Measurements from ENCODE around the gene SMURF1. TPM values are rescaled to one million over a fixed set of nuclear protein-coding genes. Genes with fewer than 3 reads are reported as not detected.
A peak's percentile ranks its signal among the peaks of the same experiment; 100 is the strongest.

The SMURF1 gene
- total RNA-seq, 1 donor from 2014 or later, result 24.5 TPM

DNA sequence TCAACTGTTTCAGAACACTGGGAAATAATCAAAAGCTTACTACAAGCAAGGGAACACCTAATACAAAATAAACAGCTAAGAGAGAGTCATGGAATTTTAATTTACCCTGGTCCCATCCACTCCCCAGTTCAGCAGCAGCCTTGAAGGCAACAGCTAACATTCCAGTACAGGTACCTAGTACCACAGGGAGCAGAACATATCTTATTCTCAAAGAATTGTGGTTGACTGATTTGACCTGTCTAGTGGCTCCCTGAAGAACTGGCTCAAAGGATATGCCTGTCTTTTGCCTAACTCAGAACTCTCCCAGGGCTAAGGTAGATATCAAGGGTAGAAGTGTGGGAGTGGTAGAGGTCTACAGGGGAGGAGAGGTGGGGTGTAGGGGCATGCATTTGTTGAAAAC lies 32.3 kb downstream of the SMURF1 start:
- peak overlapping the region; percentile 24 for H3K27ac Mint-ChIP-seq (ENCODE audit: unreplicated experiment)
- no peak for DNase-seq (ENCODE audit: low read depth, low spot score)
- no peaks in the 10 kb centered on the region for H3K27me3 Mint-ChIP-seq (ENCODE audit: low read depth)
- peaks cover 29% of the 10 kb centered on the region for H3K36me3 Mint-ChIP-seq (ENCODE audit: low read depth)
- H3K4me3 Mint-ChIP-seq, result no peak overlapping the region
- TF ChIP-seq, protein P1, sequence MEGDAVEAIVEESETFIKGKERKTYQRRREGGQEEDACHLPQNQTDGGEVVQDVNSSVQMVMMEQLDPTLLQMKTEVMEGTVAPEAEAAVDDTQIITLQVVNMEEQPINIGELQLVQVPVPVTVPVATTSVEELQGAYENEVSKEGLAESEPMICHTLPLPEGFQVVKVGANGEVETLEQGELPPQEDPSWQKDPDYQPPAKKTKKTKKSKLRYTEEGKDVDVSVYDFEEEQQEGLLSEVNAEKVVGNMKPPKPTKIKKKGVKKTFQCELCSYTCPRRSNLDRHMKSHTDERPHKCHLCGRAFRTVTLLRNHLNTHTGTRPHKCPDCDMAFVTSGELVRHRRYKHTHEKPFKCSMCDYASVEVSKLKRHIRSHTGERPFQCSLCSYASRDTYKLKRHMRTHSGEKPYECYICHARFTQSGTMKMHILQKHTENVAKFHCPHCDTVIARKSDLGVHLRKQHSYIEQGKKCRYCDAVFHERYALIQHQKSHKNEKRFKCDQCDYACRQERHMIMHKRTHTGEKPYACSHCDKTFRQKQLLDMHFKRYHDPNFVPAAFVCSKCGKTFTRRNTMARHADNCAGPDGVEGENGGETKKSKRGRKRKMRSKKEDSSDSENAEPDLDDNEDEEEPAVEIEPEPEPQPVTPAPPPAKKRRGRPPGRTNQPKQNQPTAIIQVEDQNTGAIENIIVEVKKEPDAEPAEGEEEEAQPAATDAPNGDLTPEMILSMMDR (conservative IDR thresholded peaks at IDR 0.05), result no peak
- peaks cover 7% of the 10 kb centered on the region for H3K9me3 Mint-ChIP-seq
- peaks cover 48% of the 10 kb centered on the region for H3K4me1 Mint-ChIP-seq

DNA sequence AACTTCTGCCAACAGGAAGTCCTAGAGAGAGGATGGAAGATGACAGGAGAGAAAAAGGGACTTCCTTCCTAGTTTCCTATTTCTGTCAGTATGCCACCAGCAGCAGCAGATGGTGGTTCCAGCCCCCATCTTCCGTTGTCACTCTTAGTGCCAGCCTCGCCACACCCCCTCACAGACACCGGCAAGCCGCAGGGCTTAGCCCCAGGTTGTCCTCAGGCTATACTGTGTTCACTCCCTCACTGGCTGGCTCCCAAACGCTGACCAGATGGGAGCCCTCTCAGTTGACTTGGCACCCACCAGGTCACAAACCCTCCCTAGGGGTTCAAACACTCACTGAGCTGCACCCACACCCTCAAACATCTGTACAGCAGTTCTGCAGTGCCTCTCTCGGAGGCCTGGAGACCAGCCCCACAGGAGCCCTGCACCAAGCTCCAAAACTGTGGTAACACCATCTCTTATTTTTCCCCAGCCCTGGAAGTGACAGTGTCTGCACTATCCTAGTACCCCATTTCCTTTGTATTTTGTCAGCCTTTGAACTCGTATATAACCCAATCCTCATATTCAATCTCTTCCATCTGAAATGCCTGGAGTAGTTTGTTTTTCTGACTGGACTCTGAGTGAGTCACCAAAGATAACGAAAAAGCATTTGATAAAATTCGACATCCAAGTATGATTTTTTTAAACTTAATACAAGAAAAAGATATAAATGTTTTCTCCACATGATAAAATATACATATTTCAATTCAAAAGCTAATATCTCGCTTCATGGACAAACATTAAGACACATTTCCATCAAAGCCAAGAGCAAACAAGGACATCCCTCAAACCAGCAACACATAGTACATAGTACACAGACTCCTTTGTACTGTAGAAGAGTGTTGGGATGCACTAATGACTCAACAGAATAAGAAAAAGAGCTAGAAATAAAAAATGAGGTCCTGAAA lies 34.5 kb downstream of the SMURF1 start:
- TF ChIP-seq, protein P1 (conservative IDR thresholded peaks at IDR 0.05), result no peak
- Mint-ChIP-seq H3K27ac (ENCODE audit: unreplicated experiment) (peak overlapping the region; percentile 78), H3K27me3 (ENCODE audit: low read depth) (no peaks in the 10 kb centered on the region), H3K4me3 (peak overlapping the region; percentile 19), H3K4me1 (peaks cover 48% of the 10 kb centered on the region), H3K36me3 (ENCODE audit: low read depth) (peaks cover 17% of the 10 kb centered on the region), H3K9me3 (peaks cover 7% of the 10 kb centered on the region)
- no peak for DNase-seq (ENCODE audit: low read depth, low spot score)

DNA sequence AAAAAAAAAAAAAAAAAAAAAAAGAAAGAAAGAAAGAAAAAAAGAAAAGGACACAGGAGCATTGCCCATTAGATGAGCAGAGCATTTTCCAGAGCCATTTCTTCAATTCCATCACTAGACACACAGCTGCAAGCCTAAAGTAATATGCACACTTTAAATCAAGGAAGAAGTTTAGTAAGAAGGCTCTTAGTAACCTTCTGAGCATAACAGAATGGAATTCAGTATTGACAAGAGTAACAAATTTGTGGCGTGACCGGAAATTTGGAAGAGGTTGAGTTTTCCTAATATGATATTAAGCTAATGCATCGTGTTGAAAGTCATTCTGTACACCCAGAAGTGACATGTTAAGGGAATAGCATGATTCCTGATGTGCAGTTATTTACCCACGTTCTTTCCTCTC lies 35.3 kb downstream of the SMURF1 start:
- Mint-ChIP-seq H3K4me1 (peaks cover 48% of the 10 kb centered on the region), H3K27ac (ENCODE audit: unreplicated experiment) (no peak overlapping the region), H3K36me3 (ENCODE audit: low read depth) (peaks cover 16% of the 10 kb centered on the region), H3K4me3 (no peak overlapping the region), H3K27me3 (ENCODE audit: low read depth) (no peaks in the 10 kb centered on the region), H3K9me3 (peaks cover 5% of the 10 kb centered on the region)
- TF ChIP-seq, protein P1 (conservative IDR thresholded peaks at IDR 0.05), result no peak
- DNase-seq (ENCODE audit: low read depth, low spot score), result no peak

DNA sequence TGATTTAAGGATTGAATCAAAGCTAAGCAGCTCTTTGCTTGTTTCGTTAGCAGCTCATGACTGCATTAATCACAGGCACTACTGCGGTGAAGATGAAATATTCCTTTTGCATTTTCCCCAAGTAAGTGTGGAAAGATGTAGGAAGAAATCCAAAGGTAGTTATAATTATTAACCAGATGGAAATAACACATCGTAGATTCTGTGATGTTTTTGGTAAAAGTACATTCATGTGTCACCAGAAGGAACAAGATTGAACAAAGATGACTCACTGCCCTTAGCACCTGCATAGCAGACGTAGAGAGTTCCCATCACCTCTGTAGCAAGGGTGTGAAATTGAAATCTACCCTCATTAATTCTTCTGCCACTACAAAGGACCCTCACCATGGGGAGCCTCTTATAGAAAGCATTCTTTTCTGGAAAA lies 37.1 kb downstream of the SMURF1 start:
- TF ChIP-seq, protein P1 (conservative IDR thresholded peaks at IDR 0.05), result no peak
- no peak for DNase-seq (ENCODE audit: low read depth, low spot score)
- Mint-ChIP-seq H3K9me3 (no peaks in the 10 kb centered on the region), H3K27me3 (ENCODE audit: low read depth) (no peaks in the 10 kb centered on the region), H3K4me1 (peaks cover 42% of the 10 kb centered on the region), H3K4me3 (no peak overlapping the region), H3K27ac (ENCODE audit: unreplicated experiment) (no peak overlapping the region), H3K36me3 (ENCODE audit: low read depth) (peaks cover 3% of the 10 kb centered on the region)

DNA sequence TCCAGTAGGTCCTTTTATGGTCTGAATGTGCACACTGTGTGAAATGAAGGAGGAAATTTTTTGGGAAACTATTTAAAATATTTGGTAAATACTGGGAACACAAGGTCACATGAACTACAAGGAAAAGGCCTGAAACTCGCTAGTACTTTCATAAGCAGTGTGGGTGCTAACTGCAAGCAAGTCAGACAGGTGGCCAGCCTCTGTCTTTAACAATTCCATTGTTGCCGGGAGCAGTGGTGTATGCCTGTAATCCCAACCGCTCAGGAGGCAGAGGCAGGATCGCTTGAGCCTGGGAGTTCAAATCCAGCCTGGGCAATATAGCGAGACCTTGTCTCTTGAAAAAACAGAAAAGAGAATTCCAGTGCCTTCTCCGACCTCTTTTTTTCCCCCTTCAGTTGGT lies 37.5 kb downstream of the SMURF1 start:
- H3K9me3 Mint-ChIP-seq, result no peaks in the 10 kb centered on the region
- no peak overlapping the region for H3K4me3 Mint-ChIP-seq
- H3K27ac Mint-ChIP-seq (ENCODE audit: unreplicated experiment), result no peak overlapping the region
- H3K36me3 Mint-ChIP-seq (ENCODE audit: low read depth), result no peaks in the 10 kb centered on the region
- DNase-seq (ENCODE audit: low read depth, low spot score), result no peak
- peaks cover 38% of the 10 kb centered on the region for H3K4me1 Mint-ChIP-seq
- no peaks in the 10 kb centered on the region for H3K27me3 Mint-ChIP-seq (ENCODE audit: low read depth)
- TF ChIP-seq, protein P1 (conservative IDR thresholded peaks at IDR 0.05), result no peak

Measured in neural crest cell (in vitro differentiated cells).